IPS-20b (cell line): ENCODE results near the gene ZBED6.
A peak's percentile ranks its signal among the peaks of the same experiment; 100 is the strongest.
"Not testable (repeated sequence)": the region's sequence is repeated elsewhere in the genome, so short reads cannot be mapped to it uniquely, and the experiment has no call there.

Experiments used
- H3K27ac ChIP-seq: one replicate; pipeline ENCODE4 v1.5.1; 2013; ENCODE audit warnings: low read length
- H3K27me3 ChIP-seq: 2 replicates; pipeline ENCODE4 v1.6.1; 2013; ENCODE audit warnings: mild to moderate bottlenecking, low read length, inconsistent platforms; ENCODE audit not compliant: insufficient read depth
- H3K36me3 ChIP-seq: 2 replicates; pipeline ENCODE4 v1.6.1; 2013; ENCODE audit warnings: low read depth, mild to moderate bottlenecking, inconsistent platforms, low read length, moderate library complexity; ENCODE audit not compliant: insufficient read depth
- H3K4me1 ChIP-seq: 2 replicates; pipeline ENCODE4 v1.6.1; 2013; ENCODE audit warnings: mild to moderate bottlenecking, control low read depth, inconsistent platforms, low read length, moderate library complexity; ENCODE audit not compliant: insufficient read depth
- H3K4me3 ChIP-seq: 2 replicates; pipeline ENCODE4 v1.5.1; 2013; ENCODE audit warnings: mild to moderate bottlenecking, low read length, inconsistent platforms
- H3K9ac ChIP-seq: 2 replicates; pipeline ENCODE4 v1.6.1; 2013; ENCODE audit warnings: low read depth, mild to moderate bottlenecking, inconsistent platforms, low read length, moderate library complexity
- H3K9me3 ChIP-seq: 2 replicates; pipeline ENCODE4 v1.6.1; 2013; ENCODE audit warnings: mild to moderate bottlenecking, low read depth, low read length, inconsistent platforms; ENCODE audit not compliant: insufficient read depth

ZBED6 gene, protein sequence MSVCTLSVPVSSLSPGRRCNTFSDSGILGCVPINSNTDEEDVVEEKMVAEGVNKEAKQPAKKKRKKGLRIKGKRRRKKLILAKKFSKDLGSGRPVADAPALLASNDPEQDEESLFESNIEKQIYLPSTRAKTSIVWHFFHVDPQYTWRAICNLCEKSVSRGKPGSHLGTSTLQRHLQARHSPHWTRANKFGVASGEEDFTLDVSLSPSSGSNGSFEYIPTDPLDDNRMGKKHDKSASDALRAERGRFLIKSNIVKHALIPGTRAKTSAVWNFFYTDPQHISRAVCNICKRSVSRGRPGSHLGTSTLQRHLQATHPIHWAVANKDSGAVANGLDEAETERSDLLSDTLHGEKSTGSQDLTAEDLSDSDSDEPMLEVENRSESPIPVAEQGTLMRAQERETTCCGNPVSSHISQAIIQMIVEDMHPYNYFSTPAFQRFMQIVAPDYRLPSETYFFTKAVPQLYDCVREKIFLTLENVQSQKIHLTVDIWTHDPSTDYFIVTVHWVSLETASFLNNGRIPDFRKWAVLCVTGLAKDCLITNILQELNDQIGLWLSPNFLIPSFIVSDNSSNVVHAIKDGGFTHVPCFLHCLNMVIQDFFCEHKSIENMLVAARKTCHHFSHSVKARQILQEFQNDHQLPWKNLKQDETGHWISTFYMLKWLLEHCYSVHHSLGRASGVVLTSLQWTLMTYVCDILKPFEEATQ (N-terminal part only)

DNA sequence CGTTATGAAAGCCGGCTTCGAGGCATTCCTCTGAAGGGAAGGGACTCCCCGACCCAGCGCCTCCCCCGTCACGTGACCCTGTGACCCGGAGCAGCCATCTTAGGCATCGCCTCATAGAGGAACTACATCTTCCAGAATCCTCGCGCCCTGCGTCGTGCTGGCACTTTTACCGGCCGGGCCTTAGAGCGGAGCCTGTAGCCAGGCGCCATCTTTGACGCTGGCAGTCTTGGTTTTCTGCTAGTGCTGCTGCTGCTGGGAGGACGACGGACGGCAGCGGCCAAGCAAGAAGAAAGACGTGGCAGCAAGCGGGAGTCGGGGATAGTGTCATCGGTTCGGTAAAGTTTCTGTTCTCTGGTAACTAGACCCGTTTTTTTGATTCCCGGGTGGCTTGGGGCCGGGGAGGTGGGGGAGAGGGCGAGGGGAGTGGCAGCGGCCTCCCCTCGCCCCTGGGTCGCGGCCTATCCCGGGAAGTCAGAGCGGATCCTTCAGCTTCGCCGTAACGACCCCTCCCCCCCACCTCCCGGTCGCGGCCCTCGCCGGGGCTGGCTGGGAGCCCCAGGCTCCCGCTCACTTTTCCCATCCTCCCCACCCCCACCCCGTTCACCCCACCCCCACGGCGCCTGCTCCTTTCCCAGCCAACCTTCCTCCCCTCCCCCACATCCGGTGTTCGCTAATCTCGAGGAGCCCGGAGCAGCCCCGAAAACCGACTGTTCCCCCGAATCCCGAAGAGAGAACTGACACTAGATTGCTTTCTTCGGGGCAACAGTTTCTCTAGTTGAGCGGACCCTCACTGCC, at the start of gene ZBED6, which contains the start of gene ZC3H11A:
Gene ZBED6, plus strand, starts transcription at position 183 of the 795 bp plus-strand sequence. CDS start 1,900 bp downstream, outside the sequence.
Gene ZC3H11A, plus strand, starts transcription at position 183 of the 795 bp plus-strand sequence. CDS start 21,448 bp downstream, outside the sequence.
- H3K27ac ChIP-seq: peak within 1 kb of the TSS; percentile 100
- H3K9me3 ChIP-seq: peaks cover 3% of the 10 kb centered on the region; the same call in 1 of the 2 replicates
- H3K36me3 ChIP-seq: peaks cover 39% of the 10 kb centered on the region
- no peaks in the 10 kb centered on the region for H3K27me3 ChIP-seq
- peak within 1 kb of the TSS; percentile 98 for H3K4me3 ChIP-seq
- H3K4me1 ChIP-seq: peaks cover 12% of the 10 kb centered on the region
- H3K9ac ChIP-seq: peak within 1 kb of the TSS; percentile 100

DNA sequence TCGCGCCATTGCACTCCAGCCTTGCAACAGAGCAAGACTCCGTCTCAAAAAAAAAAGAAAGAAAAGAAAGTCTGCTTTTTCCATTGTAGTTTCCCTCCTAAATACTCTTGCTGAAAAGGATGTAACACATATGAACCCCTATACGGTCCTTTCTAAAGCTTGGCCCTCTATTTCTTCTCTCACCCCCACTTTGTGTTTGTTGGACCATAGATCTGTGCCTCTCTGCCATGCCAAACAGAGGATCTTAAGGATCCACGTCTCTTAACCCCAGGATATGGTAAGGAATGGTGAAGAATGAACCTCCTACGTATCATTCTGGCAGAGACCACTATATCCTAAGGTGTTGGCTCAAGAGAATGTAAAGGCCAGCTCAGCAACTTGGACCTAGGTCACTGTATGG, 49.1 kb upstream of the ZBED6 start:
- Histone ChIP-seq H3K4me1 (peaks cover 22% of the 10 kb centered on the region), H3K9me3 (no peaks in the 10 kb centered on the region), H3K9ac (no peak overlapping the region), H3K27ac (no peak overlapping the region), H3K27me3 (no peaks in the 10 kb centered on the region), H3K4me3 (no peak overlapping the region), H3K36me3 (no peaks in the 10 kb centered on the region)

DNA sequence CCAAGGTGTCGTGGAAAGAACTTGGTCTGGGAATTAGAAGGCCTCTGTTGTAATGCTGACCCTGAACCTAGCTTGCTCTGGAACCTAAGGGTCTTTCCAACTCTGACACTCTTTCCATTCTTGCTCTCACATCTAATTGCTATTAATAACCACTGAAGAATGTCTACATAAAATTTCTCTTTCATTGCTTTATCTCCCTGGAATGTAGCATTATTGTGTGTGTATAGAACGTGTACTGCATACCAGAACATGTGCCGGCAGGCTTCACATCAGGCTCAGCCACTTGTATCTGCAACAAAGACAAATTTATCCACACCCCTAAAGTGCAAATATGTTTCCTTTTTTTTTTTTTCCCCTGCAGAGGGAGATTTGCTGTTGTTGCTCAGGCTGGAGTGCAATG, 44.4 kb upstream of the ZBED6 start:
- H3K27ac ChIP-seq: no peak overlapping the region
- no peak overlapping the region for H3K9ac ChIP-seq
- H3K4me1 ChIP-seq: no peaks in the 10 kb centered on the region
- H3K9me3 ChIP-seq: no peaks in the 10 kb centered on the region
- H3K4me3 ChIP-seq: no peak overlapping the region
- H3K36me3 ChIP-seq: no peaks in the 10 kb centered on the region
- no peaks in the 10 kb centered on the region for H3K27me3 ChIP-seq

DNA sequence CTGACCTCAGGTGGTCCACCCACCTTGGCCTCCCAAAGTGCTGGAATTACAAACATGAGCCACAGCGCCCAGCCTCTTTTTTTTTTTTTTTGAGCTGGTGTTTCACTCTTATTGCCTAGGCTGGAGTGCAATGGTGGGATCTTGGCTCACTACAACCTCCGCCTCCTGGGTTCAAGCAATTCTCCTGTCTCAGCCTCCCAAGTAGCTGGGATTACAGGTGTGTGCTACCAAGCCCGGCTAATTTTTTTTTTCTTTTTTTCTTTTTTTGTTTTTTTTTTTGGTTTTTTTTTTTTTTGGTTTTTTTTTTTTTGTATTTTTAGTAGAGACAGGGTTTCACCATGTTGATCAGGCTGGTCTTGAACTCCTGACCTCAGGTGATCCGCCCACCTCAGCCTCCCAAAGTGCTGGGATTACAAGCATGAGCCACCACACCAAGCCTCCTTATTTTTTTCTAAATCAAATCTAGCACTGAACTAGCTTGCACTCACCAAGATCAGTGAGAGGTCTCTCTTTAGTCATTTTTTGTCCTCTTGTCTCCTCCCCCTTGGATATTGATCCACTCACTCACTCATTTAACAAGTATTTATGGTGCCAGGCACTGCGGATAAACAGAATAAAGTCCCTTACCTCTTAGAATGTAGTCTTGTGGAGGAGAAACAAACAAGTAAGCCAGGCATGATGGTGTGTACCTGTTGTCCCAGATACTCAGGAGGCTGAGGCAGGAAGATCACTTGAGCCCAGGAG, 43.6 kb upstream of the ZBED6 start:
- not testable (repeated sequence) for H3K9ac ChIP-seq, H3K27ac ChIP-seq, H3K4me1 ChIP-seq, H3K27me3 ChIP-seq, H3K4me3 ChIP-seq, H3K9me3 ChIP-seq, H3K36me3 ChIP-seq

DNA sequence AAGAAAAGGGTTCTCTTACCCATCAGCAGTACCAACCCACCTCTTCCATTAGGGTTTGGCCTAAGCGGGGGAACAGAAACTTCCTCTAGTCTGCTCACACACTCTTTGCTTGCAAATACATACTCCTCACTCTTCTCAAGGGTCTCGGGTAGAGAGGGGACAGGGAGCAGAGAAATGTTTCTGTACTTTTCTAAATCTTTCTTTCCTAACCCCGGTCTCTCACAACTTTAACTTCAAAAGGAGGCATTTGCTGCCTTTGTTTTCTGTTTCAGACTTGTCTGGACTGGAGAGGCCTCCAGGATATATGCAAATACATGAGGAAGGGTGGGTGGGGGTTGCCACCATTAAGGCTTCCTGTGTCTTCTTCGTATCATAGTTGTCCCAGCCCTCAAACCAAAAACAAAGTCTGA, 41.0 kb upstream of the ZBED6 start:
- Histone ChIP-seq H3K4me3 (no peak overlapping the region), H3K27me3 (no peaks in the 10 kb centered on the region), H3K36me3 (no peaks in the 10 kb centered on the region), H3K9ac (no peak overlapping the region), H3K4me1 (no peaks in the 10 kb centered on the region), H3K9me3 (no peaks in the 10 kb centered on the region), H3K27ac (no peak overlapping the region)

DNA sequence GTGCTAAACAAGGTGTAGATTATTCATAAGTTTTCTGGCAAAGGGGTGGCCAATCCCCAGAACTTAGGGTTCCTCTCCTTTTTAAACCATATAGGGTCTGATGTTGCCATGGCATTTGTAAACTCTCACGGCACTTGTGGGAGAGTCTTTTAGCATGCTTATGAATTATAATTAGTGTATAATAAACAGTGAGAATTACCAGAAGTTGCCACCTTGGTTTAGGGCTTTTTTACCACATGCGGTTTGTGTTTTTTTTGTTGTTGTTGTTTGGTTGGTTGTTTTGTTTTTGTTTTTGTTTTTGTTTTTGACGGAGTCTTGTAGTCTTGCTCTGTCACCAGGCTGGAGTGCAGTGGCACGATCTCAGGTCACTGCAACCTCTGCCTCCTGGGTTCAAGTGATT, 39.4 kb upstream of the ZBED6 start:
- Histone ChIP-seq H3K9ac (no peak overlapping the region), H3K4me3 (no peak overlapping the region)

DNA sequence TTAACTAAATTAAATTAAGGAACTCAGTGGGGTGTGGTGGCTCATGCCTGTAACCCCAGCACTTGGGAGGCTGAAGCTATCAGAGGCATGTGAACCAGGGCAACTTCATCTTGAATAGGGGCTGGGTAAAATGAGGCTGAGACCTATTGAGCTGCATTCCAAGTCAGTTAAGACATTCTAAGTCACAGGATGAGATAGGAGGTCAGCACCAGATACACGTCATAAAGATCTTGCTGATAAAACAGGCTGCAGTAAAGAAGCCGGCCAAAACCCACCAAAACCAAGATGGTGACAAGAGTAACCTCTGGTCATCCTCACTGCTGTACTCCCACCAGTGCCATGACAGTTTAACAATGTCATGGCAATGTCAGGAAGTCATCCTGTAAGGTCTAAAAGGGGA, 36.7 kb upstream of the ZBED6 start:
- H3K9me3 ChIP-seq, H3K4me3 ChIP-seq, H3K27ac ChIP-seq, H3K4me1 ChIP-seq, H3K36me3 ChIP-seq, H3K9ac ChIP-seq, H3K27me3 ChIP-seq: not testable (repeated sequence)

More for the DNA sequence above, 39.4 kb upstream of the ZBED6 start:
- H3K27me3 ChIP-seq: no peaks in the 10 kb centered on the region
- no peaks in the 10 kb centered on the region for H3K36me3 ChIP-seq
- no peaks in the 10 kb centered on the region for H3K9me3 ChIP-seq
- no peaks in the 10 kb centered on the region for H3K4me1 ChIP-seq
- H3K27ac ChIP-seq: no peak overlapping the region

DNA sequence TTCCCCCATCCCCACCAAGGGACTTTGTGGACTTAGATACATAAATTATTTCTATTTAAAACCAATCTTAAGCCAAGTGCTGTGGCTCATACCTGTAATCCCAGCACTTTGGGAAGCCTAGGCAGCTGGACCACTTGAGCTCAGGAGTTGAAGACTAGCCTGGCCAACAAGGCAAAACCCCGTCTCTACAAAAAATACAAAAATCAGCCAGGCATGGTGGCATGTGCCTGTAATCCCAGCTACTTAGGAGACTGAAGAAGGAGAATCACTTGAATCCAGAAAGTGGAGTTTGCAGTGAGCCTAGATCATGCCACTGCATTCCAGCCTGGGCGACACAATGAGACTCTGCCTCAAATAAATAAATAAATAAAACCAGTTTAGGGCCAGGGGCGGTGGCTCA, 34.9 kb upstream of the ZBED6 start:
- Histone ChIP-seq H3K27me3 (no peaks in the 10 kb centered on the region), H3K36me3 (no peaks in the 10 kb centered on the region), H3K27ac (no peak overlapping the region), H3K9ac (no peak overlapping the region), H3K4me1 (no peaks in the 10 kb centered on the region), H3K9me3 (no peaks in the 10 kb centered on the region), H3K4me3 (no peak overlapping the region)

DNA sequence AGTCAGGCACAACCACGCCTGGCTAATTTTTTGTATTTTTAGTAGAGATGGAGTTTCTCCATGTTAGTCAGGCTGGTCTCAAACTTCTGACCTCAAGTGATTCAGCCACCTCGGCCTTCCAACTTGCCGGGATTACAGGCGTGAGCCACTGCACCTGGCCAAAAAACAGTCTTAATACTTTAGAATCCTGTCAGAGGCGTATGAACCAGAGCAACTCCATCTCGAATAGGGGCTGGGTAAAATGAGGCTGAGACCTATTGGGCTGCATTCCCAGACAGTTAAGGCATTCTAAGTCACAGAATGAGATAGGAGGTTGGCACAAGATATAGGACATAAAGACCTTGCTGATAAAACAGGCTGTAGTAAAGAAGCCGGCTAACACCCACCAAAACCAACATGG, 33.5 kb upstream of the ZBED6 start:
- H3K9me3 ChIP-seq, H3K36me3 ChIP-seq, H3K27me3 ChIP-seq, H3K9ac ChIP-seq, H3K27ac ChIP-seq, H3K4me3 ChIP-seq, H3K4me1 ChIP-seq: not testable (repeated sequence)

DNA sequence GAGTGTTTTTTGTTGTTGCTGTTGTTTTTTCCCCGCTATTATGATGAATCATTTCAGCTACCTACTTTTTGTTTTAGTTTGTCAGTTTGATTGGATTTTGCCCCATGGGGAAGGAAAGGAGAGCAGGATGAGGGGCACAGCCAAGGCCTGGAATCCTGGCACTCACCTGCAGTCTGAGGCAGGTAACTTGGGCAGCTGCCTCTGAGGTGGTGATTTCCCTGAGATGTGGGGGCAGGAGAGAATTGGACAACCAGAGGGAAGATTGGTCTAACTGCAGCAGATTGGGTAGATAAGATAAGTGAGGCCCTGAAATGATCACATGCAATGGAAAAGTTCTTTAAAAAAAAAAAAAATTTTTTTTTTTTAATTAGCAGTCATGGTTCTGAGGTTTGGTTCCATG, 31.9 kb upstream of the ZBED6 start:
- Histone ChIP-seq H3K27me3 (no peaks in the 10 kb centered on the region), H3K4me3 (no peak overlapping the region), H3K9ac (no peak overlapping the region), H3K36me3 (no peaks in the 10 kb centered on the region), H3K4me1 (no peaks in the 10 kb centered on the region), H3K27ac (no peak overlapping the region), H3K9me3 (no peaks in the 10 kb centered on the region)
